SK-N-SH (cell line): Measurements from ENCODE around the gene NANS. TPM values are rescaled to one million over a fixed set of nuclear protein-coding genes. Genes with fewer than 3 reads are reported as not detected.

ENCODE experiments used
- CTCF ChIA-PET: fragments of 300-600, 350-600 bp; formaldehyde crosslinking; extraction: SDS; loops from one replicate; lab custom pipeline; 2021; lab: Yijun Ruan, JAX
- POLR2A ChIA-PET: fragments of 350-600 bp; sonication (Branson Sonifier 250); formaldehyde crosslinking; extraction: SDS; loops from one replicate; lab custom pipeline; 2020; ENCODE audit warnings: antibody characterized with exemption, inconsistent platforms; lab: Yijun Ruan, JAX
- DNase-seq: peaks from one replicate; pipeline ENCODE4 v3.0.0; 2012
- H2AFZ ChIP-seq: fragments of 200-600 bp; sonication (generic); 2 replicates; pipeline ENCODE4 v1.8.1; 2016; ENCODE audit warnings: antibody characterized with exemption, mild to moderate bottlenecking, low read depth
- H3F3A ChIP-seq: fragments of 200-600 bp; sonication (generic); replicated peaks from 2 replicates; pipeline ENCODE3; 2016; ENCODE audit warnings: antibody characterized with exemption, mild to moderate bottlenecking; ENCODE audit not compliant: insufficient read depth
- H3K27ac ChIP-seq, 2 experiments: fragments of 200-500 bp in 1 of 2; fragments of 200-600 bp in 1 of 2; sonication (Bioruptor generic) in 1 of 2; sonication (generic), shearing (Covaris generic) in 1 of 2; 2 replicates each; pipeline versions ENCODE4 v1.5.1 to v1.6.1; 2014 to 2016; ENCODE audit warnings: low read depth in 2 of 2, inconsistent platforms in 1 of 2, low read length in 1 of 2, mild to moderate bottlenecking in 1 of 2, mixed read lengths in 1 of 2
- H3K27me3 ChIP-seq: fragments of 200-600 bp; sonication (generic), shearing (Covaris generic); 2 replicates; pipeline ENCODE4 v1.6.1; 2016; ENCODE audit warnings: mixed run types; ENCODE audit not compliant: insufficient read depth
- H3K36me3 ChIP-seq, 2 experiments: fragments of 200-500 bp in 1 of 2; fragments of 200-600 bp in 1 of 2; sonication (Bioruptor generic) in 1 of 2; sonication (generic) in 1 of 2; replicated peaks in 1 of 2; 2 replicates each; pipeline versions ENCODE3 to v1.5.1; 2014 to 2016; ENCODE audit warnings: low read length in 1 of 2, mild to moderate bottlenecking in 1 of 2; ENCODE audit not compliant: insufficient read depth in 2 of 2, control insufficient read depth in 1 of 2
- H3K4me1 ChIP-seq, 2 experiments: fragments of 200-500 bp in 1 of 2; fragments of 200-600 bp in 1 of 2; sonication (Bioruptor generic) in 1 of 2; sonication (generic), shearing (Covaris generic) in 1 of 2; 2 replicates each; pipeline versions ENCODE4 v1.5.1 to v1.6.1; 2014 to 2016; ENCODE audit warnings: low read depth in 1 of 2, low read length in 1 of 2, mixed run types in 1 of 2; ENCODE audit not compliant: insufficient read depth in 2 of 2, control insufficient read depth in 1 of 2
- H3K4me2 ChIP-seq: fragments of 200-600 bp; sonication (generic), shearing (Covaris generic); 2 replicates; pipeline ENCODE4 v1.6.1; 2017; ENCODE audit warnings: mixed run types
- H3K4me3 ChIP-seq, 2 experiments: fragments of 200-500 bp in 1 of 2; fragments of 200-600 bp in 1 of 2; sonication (Bioruptor generic) in 1 of 2; sonication (generic), shearing (Covaris generic) in 1 of 2; 2 replicates each; pipeline versions ENCODE4 v1.5.1 to v1.8.1; 2014 to 2016; ENCODE audit warnings: low read depth in 2 of 2, inconsistent platforms in 1 of 2, low read length in 1 of 2, mild to moderate bottlenecking in 1 of 2, mixed read lengths in 1 of 2, moderate library complexity in 1 of 2
- H3K79me2 ChIP-seq: fragments of 200-600 bp; sonication (generic); 2 replicates; pipeline ENCODE4 v1.8.1; 2017; ENCODE audit warnings: mild to moderate bottlenecking; ENCODE audit not compliant: insufficient read depth
- H3K9ac ChIP-seq: fragments of 200-600 bp; sonication (generic); 2 replicates; pipeline ENCODE4 v1.6.1; 2017; ENCODE audit warnings: mixed run types
- H3K9me2 ChIP-seq: fragments of 200-600 bp; sonication (generic); 2 replicates; pipeline ENCODE4 v1.6.1; 2017; ENCODE audit warnings: mixed run types
- H3K9me3 ChIP-seq: fragments of 200-600 bp; sonication (generic); 2 replicates; pipeline ENCODE4 v1.6.1; 2017; ENCODE audit warnings: mixed run types, mild to moderate bottlenecking, moderate library complexity
- H4K20me1 ChIP-seq: fragments of 200-600 bp; sonication (generic); 2 replicates; pipeline ENCODE4 v1.6.1; 2017; ENCODE audit warnings: mild to moderate bottlenecking, mixed run types; ENCODE audit not compliant: insufficient read depth
- EZH2phosphoT487 ChIP-seq: fragments of 200-600 bp; sonication (generic); IDR thresholded peaks from 2 replicates; pipeline ENCODE4 v1.6.1; 2017; ENCODE audit warnings: low read depth, mixed run types, mild to moderate bottlenecking, antibody characterized with exemption, moderate library complexity, borderline replicate concordance
- FOXJ3 ChIP-seq: sonication (generic); formaldehyde crosslinking; IDR thresholded peaks from 2 replicates; pipeline ENCODE4 v1.5.1; 2020; ENCODE audit warnings: mild to moderate bottlenecking, missing genetic modification reagents
- GABPA ChIP-seq: IDR thresholded peaks from 2 replicates; pipeline ENCODE4 v1.4.0; 2012; ENCODE audit warnings: low read depth, mild to moderate bottlenecking
- RCOR1 ChIP-seq: fragments of 150-350 bp; IDR thresholded peaks from 2 replicates; pipeline ENCODE4 v1.6.1; 2017; ENCODE audit warnings: antibody characterized with exemption, low read length
- RFX5 ChIP-seq: IDR thresholded peaks from 2 replicates; pipeline ENCODE4 v1.6.1; 2012; ENCODE audit warnings: mild to moderate bottlenecking, improper control_type of control experiment, low read length
- TEAD4 ChIP-seq: IDR thresholded peaks from 2 replicates; pipeline ENCODE4 v1.4.0; 2012; ENCODE audit warnings: mild to moderate bottlenecking, borderline replicate concordance; ENCODE audit not compliant: insufficient read depth
- WGBS: methylation state at CpG from one replicate; pipeline ENCODE4 v1.1.6; 2017; ENCODE audit warnings: low lambda C conversion rate; 5-methylcytosine and 5-hydroxymethylcytosine counted together
- polyA plus RNA-seq, 3 experiments: library from polyadenylated mRNA; depleted of rRNA; stranded (reverse); fragments of >200 nt; gene quantifications; 2 replicates each; pipeline ENCODE4 v1.2.3, GENCODE V29; 2012
- TF ChIP-seq, protein P1 (sequence below): IDR thresholded peaks from 2 replicates; pipeline ENCODE4 v1.6.1; 2012; ENCODE audit warnings: mild to moderate bottlenecking, low read depth, low read length, moderate library complexity
- TF ChIP-seq, protein P2 (sequence below): IDR thresholded peaks from 2 replicates; pipeline ENCODE4 v1.4.0; 2012; ENCODE audit warnings: low read depth, borderline replicate concordance
- TF ChIP-seq, protein P3 (sequence below): fragments of 150-350 bp; IDR thresholded peaks from 2 replicates; pipeline ENCODE4 v1.6.1; 2016; ENCODE audit warnings: mild to moderate bottlenecking, low read depth, low read length

The NANS gene
- polyA plus RNA-seq, 1 of the 3 experiments (the other 2 are of a cell fraction), result 61.3 TPM

DNA sequence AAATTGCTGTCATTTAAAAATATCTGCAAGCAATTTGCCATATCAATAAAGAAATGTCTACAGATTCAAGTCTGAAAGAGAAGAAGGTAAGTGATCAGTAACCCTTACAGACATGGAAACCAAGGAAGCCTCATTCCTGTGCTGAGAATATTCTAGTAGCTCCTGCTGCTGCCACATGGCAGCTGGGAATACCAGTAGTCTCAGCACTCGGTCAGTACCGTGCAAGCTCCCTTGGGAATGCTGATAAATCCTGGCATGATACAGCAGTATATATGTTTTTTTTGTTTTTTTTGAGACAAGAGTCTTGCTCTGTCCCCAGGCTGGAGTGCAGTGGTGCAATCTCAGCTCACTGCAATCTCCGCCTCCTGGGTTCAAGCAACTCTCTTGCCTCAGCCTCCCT lies 27.9 kb downstream of the NANS start:
- Histone ChIP-seq H3K9me2 (no peaks in the 10 kb centered on the region), H3K27me3 (no peaks in the 10 kb centered on the region)
- WGBS, result 100% methylated on average over 3 of the region's 3 CpGs
- CTCF ChIA-PET, result interaction anchor here (1.0 to 1.3 kb wide), 3 partner anchors 10 to 173 kb away, joined by 3 to 4 read pairs (median 3); no protein-coding TSS in a partner anchor
- no peak for TF ChIP-seq RCOR1
- no peak for TF ChIP-seq GABPA
- no peak for TF ChIP-seq EZH2phosphoT487
- TF ChIP-seq, protein P1, sequence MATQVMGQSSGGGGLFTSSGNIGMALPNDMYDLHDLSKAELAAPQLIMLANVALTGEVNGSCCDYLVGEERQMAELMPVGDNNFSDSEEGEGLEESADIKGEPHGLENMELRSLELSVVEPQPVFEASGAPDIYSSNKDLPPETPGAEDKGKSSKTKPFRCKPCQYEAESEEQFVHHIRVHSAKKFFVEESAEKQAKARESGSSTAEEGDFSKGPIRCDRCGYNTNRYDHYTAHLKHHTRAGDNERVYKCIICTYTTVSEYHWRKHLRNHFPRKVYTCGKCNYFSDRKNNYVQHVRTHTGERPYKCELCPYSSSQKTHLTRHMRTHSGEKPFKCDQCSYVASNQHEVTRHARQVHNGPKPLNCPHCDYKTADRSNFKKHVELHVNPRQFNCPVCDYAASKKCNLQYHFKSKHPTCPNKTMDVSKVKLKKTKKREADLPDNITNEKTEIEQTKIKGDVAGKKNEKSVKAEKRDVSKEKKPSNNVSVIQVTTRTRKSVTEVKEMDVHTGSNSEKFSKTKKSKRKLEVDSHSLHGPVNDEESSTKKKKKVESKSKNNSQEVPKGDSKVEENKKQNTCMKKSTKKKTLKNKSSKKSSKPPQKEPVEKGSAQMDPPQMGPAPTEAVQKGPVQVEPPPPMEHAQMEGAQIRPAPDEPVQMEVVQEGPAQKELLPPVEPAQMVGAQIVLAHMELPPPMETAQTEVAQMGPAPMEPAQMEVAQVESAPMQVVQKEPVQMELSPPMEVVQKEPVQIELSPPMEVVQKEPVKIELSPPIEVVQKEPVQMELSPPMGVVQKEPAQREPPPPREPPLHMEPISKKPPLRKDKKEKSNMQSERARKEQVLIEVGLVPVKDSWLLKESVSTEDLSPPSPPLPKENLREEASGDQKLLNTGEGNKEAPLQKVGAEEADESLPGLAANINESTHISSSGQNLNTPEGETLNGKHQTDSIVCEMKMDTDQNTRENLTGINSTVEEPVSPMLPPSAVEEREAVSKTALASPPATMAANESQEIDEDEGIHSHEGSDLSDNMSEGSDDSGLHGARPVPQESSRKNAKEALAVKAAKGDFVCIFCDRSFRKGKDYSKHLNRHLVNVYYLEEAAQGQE, result no peak
- TF ChIP-seq RFX5, result no peak
- no peak for TF ChIP-seq FOXJ3
- TF ChIP-seq, protein P2, sequence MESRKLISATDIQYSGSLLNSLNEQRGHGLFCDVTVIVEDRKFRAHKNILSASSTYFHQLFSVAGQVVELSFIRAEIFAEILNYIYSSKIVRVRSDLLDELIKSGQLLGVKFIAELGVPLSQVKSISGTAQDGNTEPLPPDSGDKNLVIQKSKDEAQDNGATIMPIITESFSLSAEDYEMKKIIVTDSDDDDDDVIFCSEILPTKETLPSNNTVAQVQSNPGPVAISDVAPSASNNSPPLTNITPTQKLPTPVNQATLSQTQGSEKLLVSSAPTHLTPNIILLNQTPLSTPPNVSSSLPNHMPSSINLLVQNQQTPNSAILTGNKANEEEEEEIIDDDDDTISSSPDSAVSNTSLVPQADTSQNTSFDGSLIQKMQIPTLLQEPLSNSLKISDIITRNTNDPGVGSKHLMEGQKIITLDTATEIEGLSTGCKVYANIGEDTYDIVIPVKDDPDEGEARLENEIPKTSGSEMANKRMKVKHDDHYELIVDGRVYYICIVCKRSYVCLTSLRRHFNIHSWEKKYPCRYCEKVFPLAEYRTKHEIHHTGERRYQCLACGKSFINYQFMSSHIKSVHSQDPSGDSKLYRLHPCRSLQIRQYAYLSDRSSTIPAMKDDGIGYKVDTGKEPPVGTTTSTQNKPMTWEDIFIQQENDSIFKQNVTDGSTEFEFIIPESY, result no peak
- no peak for TF ChIP-seq TEAD4
- TF ChIP-seq, protein P3, sequence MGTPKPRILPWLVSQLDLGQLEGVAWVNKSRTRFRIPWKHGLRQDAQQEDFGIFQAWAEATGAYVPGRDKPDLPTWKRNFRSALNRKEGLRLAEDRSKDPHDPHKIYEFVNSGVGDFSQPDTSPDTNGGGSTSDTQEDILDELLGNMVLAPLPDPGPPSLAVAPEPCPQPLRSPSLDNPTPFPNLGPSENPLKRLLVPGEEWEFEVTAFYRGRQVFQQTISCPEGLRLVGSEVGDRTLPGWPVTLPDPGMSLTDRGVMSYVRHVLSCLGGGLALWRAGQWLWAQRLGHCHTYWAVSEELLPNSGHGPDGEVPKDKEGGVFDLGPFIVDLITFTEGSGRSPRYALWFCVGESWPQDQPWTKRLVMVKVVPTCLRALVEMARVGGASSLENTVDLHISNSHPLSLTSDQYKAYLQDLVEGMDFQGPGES, result no peak
- TF ChIP-seq, all 33 proteins: peak for 0
- Histone ChIP-seq H3K9ac (no peak overlapping the region), H3K4me2 (no peak overlapping the region), H3K4me3 (no peak overlapping the region), H2AFZ (no peak overlapping the region), H3K4me1 (peaks cover 3 to 5% of the 10 kb centered on the region in 2 experiments; a peak in 2 of 4 replicates), H3K27ac (no peak overlapping the region), H3F3A (peaks cover 3% of the 10 kb centered on the region), H3K79me2 (no peaks in the 10 kb centered on the region), H4K20me1 (no peaks in the 10 kb centered on the region), H3K9me3 (no peaks in the 10 kb centered on the region), H3K36me3 (peaks cover 10 to 39% of the 10 kb centered on the region in 2 experiments)
- POLR2A ChIA-PET, result no interaction called here
- DNase-seq, result no peak
